ENCODE data around the gene MB21D2.
"Not testable (repeated sequence)": the region's sequence is repeated elsewhere in the genome, so short reads cannot be mapped to it uniquely, and the experiment has no call there.

Gene MB21D2

DNA sequence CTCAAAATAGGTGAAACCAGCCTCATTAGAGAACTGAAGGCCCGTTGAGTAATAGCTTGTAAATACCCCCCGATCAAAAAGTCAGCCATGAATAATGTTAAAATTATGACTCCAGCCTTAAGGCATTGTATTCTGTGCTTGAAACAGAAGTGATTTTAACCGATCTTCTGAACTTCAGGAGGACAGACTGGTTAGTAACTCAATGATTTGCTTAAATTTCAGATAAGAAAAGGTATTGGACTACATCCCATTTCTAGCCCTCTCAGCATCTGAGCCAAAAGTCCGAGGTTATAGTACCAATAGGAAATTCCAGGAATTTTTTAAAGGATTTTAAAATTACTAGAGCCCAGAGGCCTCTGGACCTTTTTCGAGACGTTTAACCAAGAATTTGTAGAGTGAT is 122.6 kb downstream of the MB21D2 start:
- DNase-seq (ENCODE audit: low read depth in 1 of 2, low spot score in 1 of 2), result no peak
- Histone ChIP-seq H3K27me3 (ENCODE audit: insufficient read depth, poor library complexity, severe bottlenecking) (no peaks in the 10 kb centered on the region), H3K4me3 (replicated peaks; ENCODE audit: insufficient read depth, low read length) (no peak overlapping the region), H3K27ac (replicated peaks) (no peak overlapping the region)
- TF ChIP-seq GABPA (IDR thresholded peaks at IDR 0.05; ENCODE audit: low read depth), result no peak
- TF ChIP-seq SPI1 (IDR thresholded peaks at IDR 0.05; ENCODE audit: borderline replicate concordance, low read depth), result no peak
- TF ChIP-seq POLR2AphosphoS5 (IDR thresholded peaks at IDR 0.05; ENCODE audit: low read depth), result no peak
- TF ChIP-seq, protein P1, sequence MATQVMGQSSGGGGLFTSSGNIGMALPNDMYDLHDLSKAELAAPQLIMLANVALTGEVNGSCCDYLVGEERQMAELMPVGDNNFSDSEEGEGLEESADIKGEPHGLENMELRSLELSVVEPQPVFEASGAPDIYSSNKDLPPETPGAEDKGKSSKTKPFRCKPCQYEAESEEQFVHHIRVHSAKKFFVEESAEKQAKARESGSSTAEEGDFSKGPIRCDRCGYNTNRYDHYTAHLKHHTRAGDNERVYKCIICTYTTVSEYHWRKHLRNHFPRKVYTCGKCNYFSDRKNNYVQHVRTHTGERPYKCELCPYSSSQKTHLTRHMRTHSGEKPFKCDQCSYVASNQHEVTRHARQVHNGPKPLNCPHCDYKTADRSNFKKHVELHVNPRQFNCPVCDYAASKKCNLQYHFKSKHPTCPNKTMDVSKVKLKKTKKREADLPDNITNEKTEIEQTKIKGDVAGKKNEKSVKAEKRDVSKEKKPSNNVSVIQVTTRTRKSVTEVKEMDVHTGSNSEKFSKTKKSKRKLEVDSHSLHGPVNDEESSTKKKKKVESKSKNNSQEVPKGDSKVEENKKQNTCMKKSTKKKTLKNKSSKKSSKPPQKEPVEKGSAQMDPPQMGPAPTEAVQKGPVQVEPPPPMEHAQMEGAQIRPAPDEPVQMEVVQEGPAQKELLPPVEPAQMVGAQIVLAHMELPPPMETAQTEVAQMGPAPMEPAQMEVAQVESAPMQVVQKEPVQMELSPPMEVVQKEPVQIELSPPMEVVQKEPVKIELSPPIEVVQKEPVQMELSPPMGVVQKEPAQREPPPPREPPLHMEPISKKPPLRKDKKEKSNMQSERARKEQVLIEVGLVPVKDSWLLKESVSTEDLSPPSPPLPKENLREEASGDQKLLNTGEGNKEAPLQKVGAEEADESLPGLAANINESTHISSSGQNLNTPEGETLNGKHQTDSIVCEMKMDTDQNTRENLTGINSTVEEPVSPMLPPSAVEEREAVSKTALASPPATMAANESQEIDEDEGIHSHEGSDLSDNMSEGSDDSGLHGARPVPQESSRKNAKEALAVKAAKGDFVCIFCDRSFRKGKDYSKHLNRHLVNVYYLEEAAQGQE (IDR thresholded peaks at IDR 0.05; ENCODE audit: insufficient replicate concordance, low read depth), result no peak
- TF ChIP-seq, protein P2, sequence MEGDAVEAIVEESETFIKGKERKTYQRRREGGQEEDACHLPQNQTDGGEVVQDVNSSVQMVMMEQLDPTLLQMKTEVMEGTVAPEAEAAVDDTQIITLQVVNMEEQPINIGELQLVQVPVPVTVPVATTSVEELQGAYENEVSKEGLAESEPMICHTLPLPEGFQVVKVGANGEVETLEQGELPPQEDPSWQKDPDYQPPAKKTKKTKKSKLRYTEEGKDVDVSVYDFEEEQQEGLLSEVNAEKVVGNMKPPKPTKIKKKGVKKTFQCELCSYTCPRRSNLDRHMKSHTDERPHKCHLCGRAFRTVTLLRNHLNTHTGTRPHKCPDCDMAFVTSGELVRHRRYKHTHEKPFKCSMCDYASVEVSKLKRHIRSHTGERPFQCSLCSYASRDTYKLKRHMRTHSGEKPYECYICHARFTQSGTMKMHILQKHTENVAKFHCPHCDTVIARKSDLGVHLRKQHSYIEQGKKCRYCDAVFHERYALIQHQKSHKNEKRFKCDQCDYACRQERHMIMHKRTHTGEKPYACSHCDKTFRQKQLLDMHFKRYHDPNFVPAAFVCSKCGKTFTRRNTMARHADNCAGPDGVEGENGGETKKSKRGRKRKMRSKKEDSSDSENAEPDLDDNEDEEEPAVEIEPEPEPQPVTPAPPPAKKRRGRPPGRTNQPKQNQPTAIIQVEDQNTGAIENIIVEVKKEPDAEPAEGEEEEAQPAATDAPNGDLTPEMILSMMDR (IDR thresholded peaks at IDR 0.05; ENCODE audit: insufficient read depth, low read length), result no peak

DNA sequence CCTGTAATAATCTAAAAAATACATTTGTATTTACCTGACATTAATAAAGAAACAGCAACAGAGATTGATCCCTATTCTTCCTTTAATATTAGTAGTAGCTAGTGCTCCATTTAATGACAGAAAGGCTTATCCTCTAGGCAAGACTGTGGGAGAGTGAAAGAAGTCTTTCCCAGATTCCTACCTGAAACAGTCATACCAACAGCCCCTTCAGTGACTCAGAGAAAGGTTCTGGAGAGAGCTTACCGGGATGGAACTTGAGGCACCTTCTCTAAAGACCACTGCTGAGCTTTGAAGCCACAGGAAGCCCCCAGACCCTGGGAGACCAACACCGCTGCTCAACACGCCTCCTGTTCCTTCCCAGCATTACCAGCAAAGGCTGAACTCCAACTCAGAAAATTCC is 123.4 kb downstream of the MB21D2 start:
- no peak overlapping the region for H3K27ac ChIP-seq (replicated peaks)
- H3K4me3 ChIP-seq (replicated peaks; ENCODE audit: insufficient read depth, low read length), result no peak overlapping the region
- TF ChIP-seq, protein P2 (IDR thresholded peaks at IDR 0.05; ENCODE audit: insufficient read depth, low read length), result no peak
- no peak for TF ChIP-seq GABPA (IDR thresholded peaks at IDR 0.05; ENCODE audit: low read depth)
- no peaks in the 10 kb centered on the region for H3K27me3 ChIP-seq (ENCODE audit: insufficient read depth, poor library complexity, severe bottlenecking)
- DNase-seq (ENCODE audit: low read depth in 1 of 2, low spot score in 1 of 2), result no peak

DNA sequence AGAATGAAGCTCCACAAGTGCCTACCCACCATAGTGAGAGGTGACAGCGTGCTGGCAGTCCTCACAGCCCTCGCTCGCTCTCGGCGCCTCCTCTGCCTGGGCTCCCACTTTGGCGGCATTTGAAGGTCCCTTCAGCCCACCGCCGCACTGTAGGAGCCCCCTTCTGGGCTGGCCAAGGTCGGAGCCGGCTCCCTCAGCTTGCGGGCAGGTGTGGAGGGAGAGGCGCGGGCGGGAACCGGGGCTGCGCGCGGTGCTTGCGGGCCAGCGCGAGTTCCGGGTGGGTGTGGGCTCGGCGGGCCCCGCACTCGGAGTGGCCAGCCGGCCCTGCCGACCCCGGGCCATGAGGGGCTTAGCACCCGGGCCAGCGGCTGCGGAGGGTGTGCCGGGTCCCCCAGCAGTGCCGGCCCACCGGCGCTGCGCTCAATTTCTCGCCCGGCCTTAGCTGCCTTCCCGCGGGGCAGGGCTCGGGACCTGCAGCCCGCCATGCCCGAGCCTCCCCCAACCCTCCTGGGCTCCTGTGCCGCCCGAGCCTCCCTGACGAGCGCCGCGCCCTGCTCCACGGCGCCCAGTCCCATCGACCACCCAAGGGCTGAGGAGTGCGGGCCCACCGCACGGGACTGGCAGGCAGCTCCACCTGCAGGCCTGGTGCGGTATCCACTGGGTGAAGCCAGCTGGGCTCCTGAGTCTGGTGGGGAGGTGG is 128.7 kb downstream of the MB21D2 start:
- not testable (repeated sequence) for H3K27me3 ChIP-seq (ENCODE audit: insufficient read depth, poor library complexity, severe bottlenecking); H3K27ac ChIP-seq (replicated peaks); H3K4me3 ChIP-seq (replicated peaks; ENCODE audit: insufficient read depth, low read length); DNase-seq (ENCODE audit: low read depth in 1 of 2, low spot score in 1 of 2)

DNA sequence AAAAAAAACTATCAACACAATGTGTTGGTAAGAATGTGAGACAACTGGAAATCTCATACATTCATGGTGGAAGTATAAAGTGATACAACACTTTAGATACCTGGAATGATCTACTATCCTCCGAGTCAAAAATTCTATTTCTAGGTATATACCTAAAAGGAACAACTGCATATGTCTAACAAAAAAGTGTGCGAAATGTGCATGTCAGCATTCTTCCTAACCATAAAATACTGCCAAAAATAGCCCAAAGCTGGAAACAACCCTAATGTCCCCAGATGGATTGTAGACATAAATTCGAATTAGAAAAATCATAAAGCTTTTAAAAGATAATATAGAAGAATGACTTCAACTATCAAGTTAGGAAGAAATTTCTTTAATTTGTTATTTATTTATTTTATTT is 139.1 kb downstream of the MB21D2 start:
- DNase-seq (ENCODE audit: low read depth in 1 of 2, low spot score in 1 of 2), result no peak
- no peak overlapping the region for H3K27ac ChIP-seq (replicated peaks)
- H3K4me3 ChIP-seq (replicated peaks; ENCODE audit: insufficient read depth, low read length), result no peak overlapping the region
- TF ChIP-seq, protein P1 (IDR thresholded peaks at IDR 0.05; ENCODE audit: insufficient replicate concordance, low read depth), result no peak
- TF ChIP-seq POLR2AphosphoS5 (IDR thresholded peaks at IDR 0.05; ENCODE audit: low read depth), result no peak
- no peaks in the 10 kb centered on the region for H3K27me3 ChIP-seq (ENCODE audit: insufficient read depth, poor library complexity, severe bottlenecking)

DNA sequence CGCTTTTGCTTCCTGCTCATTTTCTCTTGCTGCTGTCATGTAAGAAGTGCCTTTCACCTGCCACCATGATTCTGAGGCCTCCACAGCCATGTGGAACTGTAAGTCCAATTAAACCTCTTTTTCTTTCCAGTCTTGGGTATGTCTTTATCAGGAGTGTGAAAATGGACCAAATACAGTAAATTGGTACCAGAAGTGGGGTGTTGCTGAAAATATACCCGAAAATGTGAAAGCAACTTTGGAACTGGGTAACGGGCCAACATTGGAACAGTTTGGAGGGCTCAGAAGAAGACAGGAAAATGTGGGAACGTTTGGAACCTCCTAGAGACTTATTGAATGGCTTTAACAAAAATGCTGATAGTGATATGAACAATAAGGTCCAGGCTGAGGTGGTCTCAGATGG is 143.3 kb downstream of the MB21D2 start:
- H3K4me3 ChIP-seq (replicated peaks; ENCODE audit: insufficient read depth, low read length); H3K27ac ChIP-seq (replicated peaks); DNase-seq (ENCODE audit: low read depth in 1 of 2, low spot score in 1 of 2); H3K27me3 ChIP-seq (ENCODE audit: insufficient read depth, poor library complexity, severe bottlenecking): not testable (repeated sequence)
